Measurements from ENCODE around the gene APELA. TPM values are rescaled to one million over a fixed set of nuclear protein-coding genes. Genes with fewer than 3 reads are reported as not detected.

Gene APELA, protein sequence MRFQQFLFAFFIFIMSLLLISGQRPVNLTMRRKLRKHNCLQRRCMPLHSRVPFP
- total RNA-seq (2022; extraction: Qiagen RNA extraction; ENCODE audit: low read depth) = not detected in 5 replicates

DNA sequence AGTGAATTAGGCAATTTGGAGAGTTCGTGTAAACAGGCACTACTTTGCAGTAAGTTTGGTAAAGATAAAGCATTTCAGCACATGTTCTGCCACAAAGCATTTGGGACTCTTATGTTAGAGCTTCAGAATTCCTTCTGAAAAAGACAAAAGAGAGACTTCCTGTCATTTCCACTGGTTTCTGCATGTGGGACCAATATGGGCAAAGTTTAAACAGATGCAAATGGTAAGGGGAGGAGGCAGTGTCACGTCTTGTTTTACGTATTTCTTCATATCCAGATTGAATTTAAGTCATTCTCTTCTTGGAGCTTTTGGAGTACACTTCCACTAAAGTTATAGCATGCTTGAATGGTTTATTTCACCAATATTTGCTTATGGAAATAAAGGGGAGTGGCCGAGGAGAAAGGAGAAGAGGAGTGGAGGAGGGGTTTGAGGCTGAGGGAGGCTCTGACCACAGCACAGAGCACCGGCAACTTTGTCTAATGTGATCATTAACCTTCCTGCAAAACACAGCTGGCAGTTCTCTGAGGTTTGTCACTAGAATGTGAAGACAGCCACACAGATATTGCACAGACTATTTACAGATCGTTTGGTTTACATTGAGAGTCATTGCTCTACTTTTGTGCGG lies at the start of gene APELA:
TSS of gene APELA (plus strand) at position 479 of the 625 bp plus-strand sequence. CDS start 154 bp downstream, outside the sequence.

Other genes with a start within 250 kb of the APELA start
- gene SMIM31, start 123.0 kb upstream of the APELA start, total RNA-seq (2022; extraction: Qiagen RNA extraction; ENCODE audit: low read depth) = 0.05 to 0.07 TPM in 2 of 5 replicates, not detected in the others
- gene TRIM61, start 100.5 kb downstream of the APELA start, total RNA-seq (2022; extraction: Qiagen RNA extraction; ENCODE audit: low read depth) = not detected in 5 replicates
- not detected in 5 replicates for gene TRIM60, start 154.8 kb downstream of the APELA start, total RNA-seq (2022; extraction: Qiagen RNA extraction; ENCODE audit: low read depth)
- gene TRIM75, start 176.7 kb downstream of the APELA start, total RNA-seq (2022; extraction: Qiagen RNA extraction; ENCODE audit: low read depth) = not detected in 5 replicates
- 6.1 to 9.7 TPM (median 8.4 TPM) in 5 replicates for gene TMEM192, start 235.7 kb downstream of the APELA start, total RNA-seq (2022; extraction: Qiagen RNA extraction; ENCODE audit: low read depth)

Data from A549 treated with RU486 at 1 μM for 4 hours (cell line).